Measurements from ENCODE around the gene XKR3.
"Not testable (repeated sequence)": the region's sequence is repeated elsewhere in the genome, so short reads cannot be mapped to it uniquely, and the experiment has no call there.

Gene XKR3

DNA sequence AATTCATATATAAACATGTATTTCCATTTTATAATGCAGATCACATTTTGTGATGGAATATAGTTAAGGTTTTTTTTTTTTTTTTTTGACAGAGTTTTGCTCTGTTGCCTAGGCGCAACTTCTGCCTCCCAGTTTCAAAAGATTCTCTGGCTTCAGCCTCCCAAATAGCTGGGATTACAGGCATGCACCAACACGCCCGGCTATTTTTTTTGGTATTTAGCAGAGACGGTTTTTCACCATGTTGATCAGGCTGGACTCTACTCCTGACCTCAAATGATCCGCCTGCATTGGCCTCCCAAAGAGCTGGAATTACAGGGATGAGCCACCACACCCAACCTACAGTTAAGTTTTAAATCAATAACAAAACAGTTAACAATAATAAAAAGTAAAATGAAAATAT lies 18.8 kb downstream of the XKR3 start:
- DNase-seq, result no peak

- DNase-seq, result no peak
Measured at GRCh38 chr22:16804882-16805281, 20.3 kb downstream of the XKR3 start.

DNA sequence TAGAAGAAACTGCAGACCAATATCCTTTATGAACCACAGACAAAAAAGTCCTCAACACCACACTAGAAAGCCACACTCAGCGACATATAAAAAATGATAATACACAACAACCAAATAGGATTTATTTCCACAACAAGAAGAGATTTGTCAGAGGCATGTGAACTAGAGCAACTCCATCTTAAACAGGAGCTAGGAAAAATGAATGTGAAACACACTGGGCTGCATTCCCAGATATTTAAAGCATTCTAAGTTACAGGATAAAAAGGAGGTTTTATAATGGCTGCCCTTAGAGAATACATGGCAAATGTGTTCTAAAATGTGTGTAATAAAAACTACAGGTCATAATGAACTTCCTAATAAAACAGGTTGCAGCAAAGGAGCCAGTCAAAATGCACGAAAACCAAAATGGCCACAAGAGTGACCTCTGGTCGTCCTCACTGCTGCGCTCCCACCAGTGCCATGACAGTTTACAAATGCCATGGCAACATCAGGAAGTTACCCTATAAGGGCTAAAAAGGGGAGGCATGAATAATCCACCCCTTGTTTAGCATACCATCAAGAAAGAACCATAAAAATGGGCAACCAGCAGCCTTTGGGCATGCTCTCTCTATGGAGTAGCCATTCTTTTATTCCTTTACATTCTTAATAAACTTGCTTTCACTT lies 21.8 kb downstream of the XKR3 start:
- no peak for DNase-seq

DNA sequence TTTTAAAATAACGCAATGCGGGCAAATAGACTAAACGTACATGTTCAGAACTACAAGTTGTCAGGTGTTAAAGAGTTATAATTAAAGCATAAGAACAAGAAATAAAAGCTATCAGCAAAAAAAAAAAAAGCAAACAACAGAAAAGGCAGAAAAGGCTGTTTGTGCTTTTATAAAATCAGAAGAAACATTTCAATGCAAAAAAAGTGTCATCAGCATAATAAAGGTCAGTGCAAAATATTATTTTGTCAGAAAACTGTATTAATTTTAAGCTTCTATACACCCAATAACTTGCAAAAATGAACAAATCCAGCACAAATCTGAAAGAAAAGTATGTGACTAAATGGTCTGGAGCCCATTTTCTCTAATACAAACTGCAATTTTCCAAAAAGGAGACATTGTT lies 23.6 kb downstream of the XKR3 start:
- no peak for DNase-seq

DNA sequence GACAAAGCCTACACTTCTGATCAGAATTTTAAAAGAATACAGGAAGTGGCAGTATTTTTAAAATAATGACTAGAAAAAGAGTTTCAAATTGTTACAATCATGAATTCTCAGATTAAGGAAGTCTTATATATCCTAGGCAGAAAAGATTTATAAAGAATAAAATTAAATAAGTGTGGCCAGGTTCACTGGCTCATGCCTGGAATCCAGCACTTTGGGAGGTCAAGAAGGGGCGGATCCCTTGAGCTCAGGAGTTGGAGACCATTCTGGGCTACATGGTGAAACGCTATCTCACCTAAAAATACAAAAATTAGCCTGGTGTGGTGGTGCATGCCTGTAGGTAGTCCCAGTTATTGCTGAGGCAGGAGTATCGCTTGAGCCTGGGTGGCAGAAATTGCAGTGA lies 24.1 kb downstream of the XKR3 start:
- no peak for DNase-seq

DNA sequence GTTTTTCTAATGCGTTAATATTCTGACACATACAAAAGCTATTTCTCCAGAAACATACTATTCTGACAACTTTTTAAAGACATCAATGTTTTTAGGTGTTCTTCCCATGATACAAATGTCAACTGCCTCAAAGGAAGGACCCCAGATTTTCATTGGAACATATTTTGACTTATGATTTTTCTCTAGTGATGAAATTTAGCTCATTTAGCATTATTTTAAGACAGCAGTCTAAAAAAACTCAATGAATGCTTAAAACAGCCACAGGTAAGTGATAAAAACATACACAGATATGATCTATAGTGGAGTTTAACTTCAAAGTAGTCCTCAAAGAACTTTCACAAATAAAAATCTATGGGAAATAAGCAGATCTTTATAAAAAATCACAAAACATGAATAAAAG lies 24.9 kb downstream of the XKR3 start:
- no peak for DNase-seq

DNA sequence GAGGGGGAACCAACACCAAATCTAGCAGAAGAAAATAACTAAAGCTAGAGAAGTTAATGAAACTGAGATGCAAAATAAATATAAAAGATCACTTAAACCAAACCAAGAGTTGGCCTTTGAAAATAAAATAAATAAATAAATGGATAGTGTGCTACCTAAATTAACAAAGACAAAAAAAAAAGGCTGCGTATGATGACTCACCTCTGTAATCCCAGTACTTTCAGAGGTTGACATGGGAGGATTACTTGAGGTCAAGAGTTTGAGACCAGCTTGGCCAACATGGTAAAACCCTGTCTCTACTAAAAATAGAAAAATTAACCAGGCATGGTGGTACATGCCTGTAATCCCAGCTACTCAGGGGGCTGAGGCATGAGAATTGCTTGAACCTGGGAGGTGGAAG lies 29.7 kb downstream of the XKR3 start:
- DNase-seq, result not testable (repeated sequence)

- DNase-seq, result no peak
Measured at GRCh38 chr22:16793831-16794230, 31.4 kb downstream of the XKR3 start.

DNA sequence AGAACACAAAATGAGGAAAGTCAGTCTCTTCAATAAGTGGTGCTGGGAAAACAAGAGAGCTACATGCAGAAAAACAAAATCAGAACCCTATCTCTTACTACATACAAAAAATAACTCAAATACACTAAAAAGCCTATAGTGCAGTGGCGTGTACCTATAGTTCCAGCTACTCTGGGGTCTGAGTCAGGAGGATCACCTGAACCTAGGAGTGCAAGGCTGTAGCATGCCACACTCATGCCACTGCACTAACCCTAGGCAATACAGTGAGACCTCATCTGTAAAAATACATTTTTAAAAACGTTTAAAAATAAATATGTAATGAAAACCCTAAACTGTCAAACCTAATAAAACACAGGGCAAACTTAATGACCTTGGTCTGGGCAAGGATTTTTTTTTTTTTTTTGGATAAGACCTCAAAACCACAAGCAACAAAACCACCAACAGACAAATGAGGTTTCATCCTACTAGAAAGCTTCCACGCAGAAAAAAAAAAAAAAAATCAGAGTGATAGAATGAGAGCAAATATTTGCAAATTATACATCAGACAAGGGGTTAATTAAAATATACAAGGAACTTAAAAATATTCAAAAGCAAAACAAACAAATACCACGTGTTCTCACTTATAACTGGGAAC lies 35.2 kb downstream of the XKR3 start:
- DNase-seq, result no peak

DNA sequence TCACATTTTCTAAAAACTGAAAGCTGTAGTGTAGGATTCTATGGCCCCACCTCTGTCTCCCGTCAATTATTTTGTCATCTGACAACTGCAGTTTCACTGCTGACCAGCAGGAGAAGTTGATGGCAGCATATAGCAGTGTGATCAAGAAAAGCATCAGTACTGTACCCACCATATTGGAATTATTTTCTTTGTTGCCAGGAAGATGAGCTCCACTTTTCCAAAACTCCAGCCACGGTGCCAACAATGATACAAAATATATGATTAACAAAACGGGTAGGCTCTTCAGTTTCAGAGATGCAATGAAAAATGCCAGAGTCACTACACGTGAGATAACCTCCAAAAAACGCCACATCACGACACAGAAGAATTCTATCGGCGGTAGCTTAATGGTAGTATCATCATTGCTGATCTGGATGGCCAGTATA lies 41.3 kb downstream of the XKR3 start:
- no peak for DNase-seq

- no peak for DNase-seq
Measured at GRCh38 chr22:16783453-16783852, 41.8 kb downstream of the XKR3 start.

DNA sequence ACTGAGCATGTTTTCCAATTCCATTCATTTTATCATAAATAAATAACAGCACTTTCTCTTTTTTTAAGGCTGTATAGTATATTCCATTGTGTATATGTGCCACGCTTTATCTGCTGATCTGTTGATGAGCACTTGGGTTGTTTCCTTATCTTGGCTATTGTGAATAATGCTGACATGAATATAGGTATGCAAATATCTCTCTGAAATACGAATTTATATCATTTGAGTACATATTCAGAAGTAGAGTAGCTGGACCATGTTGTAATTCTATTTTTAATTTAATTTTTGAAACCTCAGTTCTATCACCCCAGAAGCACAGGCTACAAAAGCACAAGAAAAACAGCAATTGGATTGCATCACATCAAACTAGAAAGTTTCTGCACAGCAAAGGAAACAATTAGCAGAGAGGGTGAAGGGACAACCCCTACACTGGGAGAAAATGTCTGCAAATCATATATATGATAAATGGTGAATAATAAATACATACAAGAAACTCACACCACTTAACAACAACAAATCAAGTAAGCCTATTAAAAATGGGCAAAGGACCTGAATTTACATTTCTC lies 43.4 kb downstream of the XKR3 start:
- no peak for DNase-seq

GRCh38 chr22:16781074-16781763 lies 44.0 kb downstream of the XKR3 start:
- DNase-seq, result no peak

GRCh38 chr22:16777284-16777924 lies 47.8 kb downstream of the XKR3 start:
- DNase-seq, result no peak

- DNase-seq, result no peak
Measured at GRCh38 chr22:16776080-16776479, 49.1 kb downstream of the XKR3 start.

DNA sequence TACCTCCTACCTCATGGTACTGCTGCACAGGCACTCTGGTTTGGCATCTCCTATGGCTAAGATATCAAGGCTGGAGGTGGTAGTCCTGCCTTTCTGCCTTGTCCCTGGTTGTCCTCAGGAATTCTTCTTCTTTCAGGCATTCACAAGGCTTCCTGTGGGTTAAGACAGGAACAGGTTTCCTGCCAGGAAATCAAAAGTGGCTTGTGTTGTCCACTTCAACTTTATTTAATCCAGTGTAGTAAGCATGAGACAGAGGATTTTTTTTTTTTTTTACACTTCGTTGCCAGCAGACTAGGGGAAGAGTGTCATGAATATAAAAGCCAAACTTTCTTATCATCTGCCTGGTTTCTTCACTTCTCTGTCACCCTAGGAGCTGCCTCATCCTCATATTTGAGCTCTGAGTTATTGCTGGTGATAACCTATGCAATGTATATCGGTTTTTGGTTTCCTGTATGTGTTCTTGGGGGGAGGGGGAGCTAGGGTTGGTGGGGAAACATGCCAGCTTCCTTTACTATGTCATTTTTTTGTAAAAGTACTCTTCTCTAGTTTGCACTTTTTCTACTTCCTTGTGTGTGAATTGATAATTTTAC lies 50.2 kb downstream of the XKR3 start:
- no peak for DNase-seq

DNA sequence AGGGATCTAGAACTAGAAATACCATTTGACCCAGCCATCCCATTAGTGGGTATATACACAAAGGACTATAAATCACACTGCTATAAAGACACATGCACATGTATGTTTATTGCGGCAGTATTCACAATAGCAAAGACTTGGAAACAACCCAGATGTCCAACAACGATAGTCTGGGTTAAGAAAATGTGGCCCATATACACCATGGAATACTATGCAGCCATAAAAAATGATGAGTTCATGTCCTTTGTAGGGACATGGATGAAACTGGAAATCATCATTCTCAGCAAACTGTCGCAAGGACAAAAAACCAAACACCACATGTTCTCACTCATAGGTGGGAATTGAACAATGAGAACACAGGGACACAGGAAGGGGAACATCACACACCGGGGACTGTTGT lies 53.6 kb downstream of the XKR3 start:
- DNase-seq, result not testable (repeated sequence)

DNA sequence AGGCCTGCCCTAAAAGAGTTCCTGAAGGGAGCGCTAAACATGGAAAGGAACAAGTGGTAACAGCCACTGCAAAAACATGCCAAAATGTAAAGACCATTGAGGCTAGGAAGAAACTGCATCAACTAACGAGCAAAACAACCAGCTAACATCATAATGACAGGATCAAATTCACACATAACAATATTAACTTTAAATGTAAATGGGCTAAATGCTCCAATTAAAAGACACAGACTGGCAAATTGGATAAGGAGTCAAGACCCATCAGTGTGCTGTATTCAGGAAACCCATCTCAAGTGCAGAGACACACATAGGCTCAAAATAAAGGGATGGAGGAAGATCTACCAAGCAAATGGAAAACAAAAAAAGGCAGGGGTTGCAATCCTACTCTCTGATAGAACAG lies 57.3 kb downstream of the XKR3 start:
- not testable (repeated sequence) for DNase-seq

- not testable (repeated sequence) for DNase-seq
Measured at GRCh38 chr22:16762224-16762623, 63.0 kb downstream of the XKR3 start.

DNA sequence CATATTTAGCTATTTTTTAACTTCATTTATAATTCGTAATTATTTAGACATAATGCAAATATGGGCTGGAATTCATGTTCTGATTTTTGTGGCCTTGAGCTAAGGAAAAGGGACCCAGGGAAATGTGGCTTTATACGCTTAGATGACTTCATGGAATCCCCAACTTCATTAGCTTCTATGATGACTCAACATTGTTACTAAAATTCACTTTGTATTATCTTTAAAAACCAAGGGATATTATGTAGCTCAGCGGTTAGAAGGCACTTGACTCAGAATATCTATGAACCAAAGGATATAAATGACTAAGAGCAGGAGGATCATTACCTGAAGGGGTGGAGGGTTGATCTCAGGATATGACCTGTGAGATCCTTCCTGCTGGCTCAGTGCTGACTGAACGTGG lies 64.8 kb downstream of the XKR3 start:
- not testable (repeated sequence) for DNase-seq

- DNase-seq, result not testable (repeated sequence)
Measured at GRCh38 chr22:16749282-16749681, 75.9 kb downstream of the XKR3 start.
